SK-N-SH (cell line): ENCODE measurements around the gene A2M.

Source experiments
- EZH2phosphoT487 ChIP-seq: fragments of 200-600 bp; sonication (generic); IDR thresholded peaks from 2 replicates; pipeline ENCODE4 v1.6.1; 2017; ENCODE audit warnings: low read depth, mixed run types, mild to moderate bottlenecking, antibody characterized with exemption, moderate library complexity, borderline replicate concordance
- JUND ChIP-seq: IDR thresholded peaks from 2 replicates; pipeline ENCODE4 v1.4.0; 2012
- MXI1 ChIP-seq: IDR thresholded peaks from 2 replicates; pipeline ENCODE4 v1.6.1; 2012; ENCODE audit warnings: mild to moderate bottlenecking, low read depth, low read length, improper control_type of control experiment
- NFIC ChIP-seq: IDR thresholded peaks from 2 replicates; pipeline ENCODE4 v1.4.0; 2012; ENCODE audit warnings: borderline replicate concordance
- POLR2AphosphoS5 ChIP-seq: IDR thresholded peaks from 2 replicates; pipeline ENCODE4 v1.6.1; 2012; ENCODE audit warnings: low read depth, low read length
- RAD21 ChIP-seq: IDR thresholded peaks from 2 replicates; pipeline ENCODE4 v1.6.1; 2012; ENCODE audit warnings: mild to moderate bottlenecking, low read length
- REST ChIP-seq: IDR thresholded peaks from 2 replicates; pipeline ENCODE4 v1.6.1; 2012; ENCODE audit warnings: mild to moderate bottlenecking, low read depth, low read length, moderate library complexity
- TAF1 ChIP-seq: IDR thresholded peaks from 2 replicates; pipeline ENCODE4 v1.6.1; 2012; ENCODE audit warnings: low read depth, mild to moderate bottlenecking, low read length, moderate library complexity, borderline replicate concordance
- USF2 ChIP-seq: fragments of 150-350 bp; IDR thresholded peaks from 2 replicates; pipeline ENCODE4 v1.6.1; 2017; ENCODE audit warnings: antibody characterized with exemption, low read length, low read depth, borderline replicate concordance
- TF ChIP-seq, protein P1 (sequence below): fragments of 200-600 bp; sonication (generic); IDR thresholded peaks from 2 replicates; pipeline ENCODE4 v1.6.1; 2017; ENCODE audit warnings: antibody characterized with exemption, mild to moderate bottlenecking, moderate library complexity

- TF ChIP-seq, protein P1, sequence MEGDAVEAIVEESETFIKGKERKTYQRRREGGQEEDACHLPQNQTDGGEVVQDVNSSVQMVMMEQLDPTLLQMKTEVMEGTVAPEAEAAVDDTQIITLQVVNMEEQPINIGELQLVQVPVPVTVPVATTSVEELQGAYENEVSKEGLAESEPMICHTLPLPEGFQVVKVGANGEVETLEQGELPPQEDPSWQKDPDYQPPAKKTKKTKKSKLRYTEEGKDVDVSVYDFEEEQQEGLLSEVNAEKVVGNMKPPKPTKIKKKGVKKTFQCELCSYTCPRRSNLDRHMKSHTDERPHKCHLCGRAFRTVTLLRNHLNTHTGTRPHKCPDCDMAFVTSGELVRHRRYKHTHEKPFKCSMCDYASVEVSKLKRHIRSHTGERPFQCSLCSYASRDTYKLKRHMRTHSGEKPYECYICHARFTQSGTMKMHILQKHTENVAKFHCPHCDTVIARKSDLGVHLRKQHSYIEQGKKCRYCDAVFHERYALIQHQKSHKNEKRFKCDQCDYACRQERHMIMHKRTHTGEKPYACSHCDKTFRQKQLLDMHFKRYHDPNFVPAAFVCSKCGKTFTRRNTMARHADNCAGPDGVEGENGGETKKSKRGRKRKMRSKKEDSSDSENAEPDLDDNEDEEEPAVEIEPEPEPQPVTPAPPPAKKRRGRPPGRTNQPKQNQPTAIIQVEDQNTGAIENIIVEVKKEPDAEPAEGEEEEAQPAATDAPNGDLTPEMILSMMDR, result no peak
- TF ChIP-seq POLR2AphosphoS5 (no peak), REST (no peak), RAD21 (no peak), JUND (no peak), MXI1 (no peak), EZH2phosphoT487 (no peak), TAF1 (no peak), NFIC (no peak), USF2 (no peak)
Measured at GRCh38 chr12:9143929-9144729, 28.4 kb upstream of the A2M start.
